AG10803 (cell line): ENCODE data around the gene SMURF2.
A peak's percentile ranks its signal among the peaks of the same experiment; 100 is the strongest.

ENCODE experiments used
- DNase-seq: peaks from one replicate; pipeline ENCODE4 v3.0.0; 2010; ENCODE audit warnings: low read depth
- H3K4me3 ChIP-seq: 2 replicates; pipeline ENCODE4 v1.5.1; 2011; ENCODE audit warnings: mild to moderate bottlenecking, low read length, control low read depth
- TF ChIP-seq, protein P1 (sequence below): conservative IDR thresholded peaks from 2 replicates; pipeline ENCODE4 v1.5.1; 2011; ENCODE audit warnings: mild to moderate bottlenecking, low read length, control low read depth, inconsistent platforms

SMURF2 gene

DNA sequence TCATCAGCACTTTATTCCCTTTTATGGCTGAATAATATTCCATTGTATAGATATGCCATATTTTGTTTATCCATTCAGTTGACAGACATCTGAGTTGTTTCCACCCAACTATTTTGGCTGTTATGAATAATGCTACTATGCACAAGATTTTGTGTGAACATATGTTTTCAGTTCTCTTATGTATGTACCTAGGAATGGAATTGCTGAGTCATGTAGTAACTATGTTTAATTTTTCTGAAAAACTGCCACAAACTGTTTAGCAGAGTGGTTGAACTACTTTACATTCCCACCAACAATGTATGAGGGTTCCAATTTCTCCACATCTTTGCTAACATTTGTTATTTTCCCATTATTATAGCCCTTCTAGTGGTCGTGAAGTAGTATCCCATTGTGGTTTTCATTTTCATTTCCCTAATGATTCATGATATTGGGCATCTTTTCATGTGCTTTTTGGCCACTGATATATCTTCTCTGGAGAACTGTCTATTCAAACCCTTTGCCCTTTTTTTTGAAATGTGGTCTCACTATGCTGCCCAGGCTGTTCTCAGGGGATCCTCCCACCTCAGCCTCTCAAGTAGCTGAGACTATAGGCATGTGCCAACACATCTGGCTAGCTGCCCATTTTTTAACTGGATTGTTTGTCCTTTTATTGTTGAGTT, 26.3 kb downstream of the SMURF2 start:
- TF ChIP-seq, protein P1, sequence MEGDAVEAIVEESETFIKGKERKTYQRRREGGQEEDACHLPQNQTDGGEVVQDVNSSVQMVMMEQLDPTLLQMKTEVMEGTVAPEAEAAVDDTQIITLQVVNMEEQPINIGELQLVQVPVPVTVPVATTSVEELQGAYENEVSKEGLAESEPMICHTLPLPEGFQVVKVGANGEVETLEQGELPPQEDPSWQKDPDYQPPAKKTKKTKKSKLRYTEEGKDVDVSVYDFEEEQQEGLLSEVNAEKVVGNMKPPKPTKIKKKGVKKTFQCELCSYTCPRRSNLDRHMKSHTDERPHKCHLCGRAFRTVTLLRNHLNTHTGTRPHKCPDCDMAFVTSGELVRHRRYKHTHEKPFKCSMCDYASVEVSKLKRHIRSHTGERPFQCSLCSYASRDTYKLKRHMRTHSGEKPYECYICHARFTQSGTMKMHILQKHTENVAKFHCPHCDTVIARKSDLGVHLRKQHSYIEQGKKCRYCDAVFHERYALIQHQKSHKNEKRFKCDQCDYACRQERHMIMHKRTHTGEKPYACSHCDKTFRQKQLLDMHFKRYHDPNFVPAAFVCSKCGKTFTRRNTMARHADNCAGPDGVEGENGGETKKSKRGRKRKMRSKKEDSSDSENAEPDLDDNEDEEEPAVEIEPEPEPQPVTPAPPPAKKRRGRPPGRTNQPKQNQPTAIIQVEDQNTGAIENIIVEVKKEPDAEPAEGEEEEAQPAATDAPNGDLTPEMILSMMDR, result peak; percentile 16; the same call in 1 of the 2 replicates
- DNase-seq, result peak; percentile 98
- H3K4me3 ChIP-seq, result no peak overlapping the region

- H3K4me3 ChIP-seq, result no peak overlapping the region
- TF ChIP-seq, protein P1, result no peak
- no peak for DNase-seq
Observed at GRCh38 chr17:64634218-64634617, 27.9 kb downstream of the SMURF2 start.

GRCh38 chr17:64632606-64633005, 29.5 kb downstream of the SMURF2 start:
- H3K4me3 ChIP-seq, result no peak overlapping the region
- TF ChIP-seq, protein P1, result no peak
- peak; percentile 79 for DNase-seq

GRCh38 chr17:64632194-64632593, 29.9 kb downstream of the SMURF2 start:
- H3K4me3 ChIP-seq, result no peak overlapping the region
- TF ChIP-seq, protein P1, result no peak
- no peak for DNase-seq

- H3K4me3 ChIP-seq, result no peak overlapping the region
- no peak for DNase-seq
Observed at GRCh38 chr17:64630309-64631223, 31.5 kb downstream of the SMURF2 start.

GRCh38 chr17:64628641-64629040, 33.5 kb downstream of the SMURF2 start:
- DNase-seq, result no peak
- TF ChIP-seq, protein P1, result no peak
- H3K4me3 ChIP-seq, result no peak overlapping the region

More at GRCh38 chr17:64630309-64631223, 31.5 kb downstream of the SMURF2 start:
- TF ChIP-seq, protein P1, result no peak
